Measurements from ENCODE around the gene EBLN2. TPM values are rescaled to one million over a fixed set of nuclear protein-coding genes. Genes with fewer than 3 reads are reported as not detected.

The EBLN2 gene
- total and polyA plus RNA-seq, 5 donors = 1.0 to 2.6 (median 1.2) TPM

DNA sequence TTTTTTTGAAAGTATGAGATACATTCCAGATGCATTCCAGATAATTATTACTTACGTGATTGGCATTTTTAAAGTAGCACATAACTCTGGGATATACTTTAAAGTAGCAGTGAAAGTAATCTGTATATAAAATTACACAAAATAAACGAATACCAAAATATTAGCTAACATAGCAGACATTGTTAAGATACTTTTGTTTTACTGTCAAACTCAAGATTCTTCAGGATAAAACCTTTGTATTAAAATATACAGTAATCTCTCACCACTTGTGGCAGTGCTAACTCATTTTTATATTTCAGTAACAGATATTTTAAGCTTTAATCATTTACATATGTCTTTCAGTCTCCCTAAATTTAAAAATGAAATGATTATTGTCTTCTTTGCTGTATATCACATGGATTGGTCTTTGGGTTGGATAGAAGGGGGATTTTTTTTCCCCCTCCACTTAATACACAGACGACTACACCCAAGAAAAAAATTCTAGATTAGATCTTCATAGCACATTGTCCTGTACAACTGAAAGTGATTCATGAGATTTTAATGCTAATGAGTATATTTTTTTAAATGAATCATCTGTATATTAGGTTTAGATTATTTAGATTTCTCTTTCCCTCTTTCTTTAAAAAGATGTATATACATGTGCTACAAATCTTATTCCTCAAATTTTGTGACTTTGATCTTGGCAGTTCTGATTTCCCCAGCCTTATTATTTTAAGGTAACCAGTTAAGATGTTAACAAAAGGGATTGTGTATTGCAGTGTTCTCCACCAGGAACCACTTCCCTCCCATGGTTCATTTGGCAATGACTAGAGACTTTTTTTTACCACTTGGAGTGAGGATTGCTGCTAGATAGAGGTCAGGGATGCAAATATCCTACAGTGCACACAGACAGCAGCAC lies 24.5 kb upstream of the EBLN2 start:
- ATAC-seq (peak; percentile 53 to 56), DNase-seq (no peak)
- intact Hi-C loops (cut with DNase I) = no loop called here
- 56% methylated on average over 3 of the region's 3 CpGs for WGBS
- no peaks in the 10 kb centered on the region for H3K9me3 ChIP-seq (ENCODE audit: control insufficient read depth, low read length)
- H3K4me3 ChIP-seq (ENCODE audit: low read length) = no peak overlapping the region
- H3K27me3 ChIP-seq (ENCODE audit: control insufficient read depth, insufficient read depth) = no peaks in the 10 kb centered on the region
- H3K4me1 ChIP-seq (ENCODE audit: control insufficient read depth, insufficient read depth, low read length) = peaks cover 6% of the 10 kb centered on the region
- H3K27ac ChIP-seq (ENCODE audit: low read length) = no peak overlapping the region

DNA sequence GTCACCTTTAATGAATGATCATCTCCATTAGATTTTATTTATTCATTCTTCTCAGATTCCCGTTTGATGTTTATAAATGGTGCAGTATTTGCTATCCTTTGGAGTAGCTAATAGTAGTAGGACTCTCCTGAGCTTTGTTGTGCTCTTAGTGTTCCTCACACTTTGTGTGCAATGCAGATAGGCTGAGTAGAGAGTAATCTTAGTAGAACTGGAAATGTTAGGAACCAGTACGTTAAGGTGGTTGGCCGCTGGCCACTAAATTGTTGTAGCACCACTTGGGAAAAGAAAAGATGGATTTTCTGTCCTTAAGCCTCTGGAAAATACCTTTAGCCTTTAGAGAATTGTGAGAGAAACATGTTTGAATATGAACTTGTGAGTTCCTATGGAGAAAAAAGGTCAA lies 19.9 kb upstream of the EBLN2 start:
- WGBS = 21% methylated on average over 3 of the region's 3 CpGs
- DNase-seq (peak in 1 of 3 donors; percentile 71), ATAC-seq (peak in 1 of 2 donors; percentile 30)
- no peak overlapping the region for H3K4me3 ChIP-seq (ENCODE audit: low read length)
- H3K27ac ChIP-seq (ENCODE audit: low read length) = no peak overlapping the region
- peaks cover 4% of the 10 kb centered on the region for H3K4me1 ChIP-seq (ENCODE audit: control insufficient read depth, insufficient read depth, low read length)
- intact Hi-C loops (cut with DNase I) = loop anchor here in 1 of 4 donors (10.0 kb wide), 1 partner anchor 47 kb away; the partner anchor contains the start of gene PPP4R2
- no peaks in the 10 kb centered on the region for H3K27me3 ChIP-seq (ENCODE audit: control insufficient read depth, insufficient read depth)
- H3K9me3 ChIP-seq (ENCODE audit: control insufficient read depth, low read length) = no peaks in the 10 kb centered on the region

DNA sequence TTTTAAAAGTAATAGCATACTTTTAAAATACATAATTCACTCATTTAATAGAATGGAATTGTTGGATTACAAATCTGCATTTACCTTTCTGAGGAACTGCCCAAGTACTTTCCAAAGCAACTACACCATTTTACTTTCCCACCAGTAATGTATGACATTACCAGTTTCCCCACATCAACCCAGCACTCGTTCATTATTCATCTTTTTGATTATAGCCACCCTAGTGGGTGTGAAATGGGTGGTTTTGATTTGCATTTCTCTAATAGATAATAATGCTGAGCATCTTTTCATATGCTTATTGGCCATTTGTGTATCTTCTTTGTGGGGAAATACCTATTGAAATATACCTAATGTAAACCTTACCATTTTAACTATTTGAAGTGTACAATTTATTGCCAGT lies 18.0 kb upstream of the EBLN2 start:
- H3K27me3 ChIP-seq (ENCODE audit: control insufficient read depth, insufficient read depth) = no peaks in the 10 kb centered on the region
- intact Hi-C loops (cut with DNase I) = loop anchor here in 1 of 4 donors (10.0 kb wide), 1 partner anchor 49 kb away; the partner anchor contains the start of gene PPP4R2
- ATAC-seq (no peak), DNase-seq (no peak)
- 65% methylated on average over 1 of the region's 1 CpG for WGBS
- no peak overlapping the region for H3K4me3 ChIP-seq (ENCODE audit: low read length)
- no peak overlapping the region for H3K27ac ChIP-seq (ENCODE audit: low read length)
- no peaks in the 10 kb centered on the region for H3K9me3 ChIP-seq (ENCODE audit: control insufficient read depth, low read length)
- H3K4me1 ChIP-seq (ENCODE audit: control insufficient read depth, insufficient read depth, low read length) = peaks cover 5% of the 10 kb centered on the region

DNA sequence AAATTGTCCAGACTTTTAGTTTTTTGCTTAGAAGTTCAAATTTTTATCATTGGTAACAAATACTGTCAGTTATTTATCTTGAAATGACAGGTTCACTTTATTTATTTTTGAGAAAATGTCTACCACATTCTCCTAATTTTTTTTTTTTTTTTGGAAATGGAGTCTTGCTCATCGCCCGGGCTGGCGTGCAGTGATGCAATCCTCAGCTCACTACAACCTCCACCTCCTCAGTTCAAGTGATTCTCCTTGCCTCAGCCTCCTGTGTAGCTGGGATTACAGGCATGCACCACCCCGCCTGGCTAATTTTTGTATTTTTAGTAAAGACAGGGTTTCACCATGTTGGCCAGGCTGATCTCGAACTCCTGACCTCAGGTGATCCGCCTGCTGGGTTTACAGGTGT lies 16.1 kb upstream of the EBLN2 start:
- WGBS = 92% methylated on average over 6 of the region's 6 CpGs
- Histone ChIP-seq H3K27me3 (ENCODE audit: control insufficient read depth, insufficient read depth) (no peaks in the 10 kb centered on the region), H3K9me3 (ENCODE audit: control insufficient read depth, low read length) (no peaks in the 10 kb centered on the region), H3K4me1 (ENCODE audit: control insufficient read depth, insufficient read depth, low read length) (peaks cover 5% of the 10 kb centered on the region), H3K4me3 (ENCODE audit: low read length) (no peak overlapping the region), H3K27ac (ENCODE audit: low read length) (no peak overlapping the region)
- DNase-seq (no peak), ATAC-seq (no peak)
- intact Hi-C loops (cut with DNase I) = loop anchor here in 1 of 4 donors (10.0 kb wide), 1 partner anchor 51 kb away; the partner anchor contains the start of gene PPP4R2

DNA sequence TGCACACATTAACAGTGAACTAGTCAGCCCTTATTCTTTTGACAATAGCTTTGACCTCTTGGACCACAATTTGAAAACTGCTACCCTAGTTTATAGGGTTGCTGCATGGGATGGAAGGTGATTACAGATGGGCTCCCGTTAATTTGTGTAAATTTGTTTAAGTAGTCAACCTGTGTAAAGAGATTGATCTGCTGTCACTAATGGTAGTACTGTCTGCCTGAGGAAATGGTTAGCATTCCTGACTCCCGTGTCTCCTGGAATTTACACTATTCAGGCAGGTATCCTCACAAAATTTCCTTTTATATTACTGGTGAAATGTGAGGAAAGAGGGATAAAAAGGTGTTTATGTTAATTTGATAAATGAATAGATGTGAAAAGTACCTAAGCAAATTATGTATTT lies 15.3 kb upstream of the EBLN2 start:
- 56% methylated on average over 2 of the region's 2 CpGs for WGBS
- H3K27me3 ChIP-seq (ENCODE audit: control insufficient read depth, insufficient read depth) = no peaks in the 10 kb centered on the region
- peaks cover 3% of the 10 kb centered on the region for H3K4me1 ChIP-seq (ENCODE audit: control insufficient read depth, insufficient read depth, low read length)
- H3K4me3 ChIP-seq (ENCODE audit: low read length) = no peak overlapping the region
- H3K9me3 ChIP-seq (ENCODE audit: control insufficient read depth, low read length) = no peaks in the 10 kb centered on the region
- DNase-seq = no peak
- no peak overlapping the region for H3K27ac ChIP-seq (ENCODE audit: low read length)
- intact Hi-C loops (cut with DNase I) = loop anchor here in 1 of 4 donors (10.0 kb wide), 1 partner anchor 51 kb away; the partner anchor contains the start of gene PPP4R2
- ATAC-seq = no peak

DNA sequence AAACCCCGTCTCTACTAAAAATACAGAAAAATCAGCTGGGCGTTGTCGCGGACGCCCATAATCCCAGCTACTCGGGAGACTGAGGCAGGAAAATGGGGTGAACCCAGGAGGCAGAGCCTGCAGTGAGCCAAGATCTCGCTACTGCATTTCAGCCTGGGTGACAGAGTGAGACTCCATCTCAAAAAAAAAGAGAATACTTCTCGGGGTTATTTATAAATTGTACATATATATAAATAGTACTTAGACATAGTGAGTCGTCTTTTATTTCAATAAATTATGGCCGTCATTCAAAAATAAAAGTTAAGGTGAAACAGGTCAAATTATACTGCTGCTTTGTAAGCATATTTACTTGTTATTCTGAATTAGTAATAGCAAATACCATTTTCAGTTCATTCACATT lies 12.1 kb upstream of the EBLN2 start:
- intact Hi-C loops (cut with DNase I) = loop anchor here in 1 of 4 donors (10.0 kb wide), 1 partner anchor 55 kb away; the partner anchor contains the start of gene PPP4R2
- H3K4me1 ChIP-seq (ENCODE audit: control insufficient read depth, insufficient read depth, low read length) = peaks cover 3% of the 10 kb centered on the region

DNA sequence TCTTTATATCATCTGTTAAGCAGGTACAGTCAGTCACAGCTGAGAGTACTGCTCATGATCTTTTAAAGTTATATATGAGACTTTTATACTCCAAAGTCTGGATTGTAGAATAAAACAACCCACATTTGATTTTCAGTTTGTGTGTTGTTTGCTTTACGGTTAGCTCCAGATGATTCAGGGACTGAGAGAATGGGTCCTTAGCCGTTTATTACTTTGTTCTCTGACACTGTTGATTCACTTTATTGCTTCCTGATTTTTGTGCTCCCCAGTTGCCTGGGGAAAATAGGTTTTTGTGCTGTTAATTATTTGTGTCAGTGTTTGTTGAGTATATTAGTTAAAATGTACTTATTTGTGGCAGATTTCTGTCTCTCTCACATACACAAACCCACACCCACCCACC lies 8.6 kb upstream of the EBLN2 start:
- no peaks in the 10 kb centered on the region for H3K27me3 ChIP-seq (ENCODE audit: control insufficient read depth, insufficient read depth)
- H3K9me3 ChIP-seq (ENCODE audit: control insufficient read depth, low read length) = no peaks in the 10 kb centered on the region
- WGBS = 74% methylated on average over 2 of the region's 2 CpGs
- no peak for ATAC-seq
- DNase-seq = no peak
- intact Hi-C loops (cut with DNase I) = loop anchor here in 1 of 4 donors (10.0 kb wide), 1 partner anchor 108 kb away; no protein-coding TSS in a partner anchor
- H3K27ac ChIP-seq (ENCODE audit: low read length) = no peak overlapping the region
- H3K4me1 ChIP-seq (ENCODE audit: control insufficient read depth, insufficient read depth, low read length) = peaks cover under 1% of the 10 kb centered on the region
- H3K4me3 ChIP-seq (ENCODE audit: low read length) = no peak overlapping the region

More for the DNA sequence above, 12.1 kb upstream of the EBLN2 start:
- no peak overlapping the region for H3K4me3 ChIP-seq (ENCODE audit: low read length)
- no peak for ATAC-seq
- H3K9me3 ChIP-seq (ENCODE audit: control insufficient read depth, low read length) = no peaks in the 10 kb centered on the region
- DNase-seq = no peak
- no peak overlapping the region for H3K27ac ChIP-seq (ENCODE audit: low read length)
- whole genome bisulfite sequencing = 80% methylated on average over 10 of the region's 10 CpGs
- no peaks in the 10 kb centered on the region for H3K27me3 ChIP-seq (ENCODE audit: control insufficient read depth, insufficient read depth)

DNA sequence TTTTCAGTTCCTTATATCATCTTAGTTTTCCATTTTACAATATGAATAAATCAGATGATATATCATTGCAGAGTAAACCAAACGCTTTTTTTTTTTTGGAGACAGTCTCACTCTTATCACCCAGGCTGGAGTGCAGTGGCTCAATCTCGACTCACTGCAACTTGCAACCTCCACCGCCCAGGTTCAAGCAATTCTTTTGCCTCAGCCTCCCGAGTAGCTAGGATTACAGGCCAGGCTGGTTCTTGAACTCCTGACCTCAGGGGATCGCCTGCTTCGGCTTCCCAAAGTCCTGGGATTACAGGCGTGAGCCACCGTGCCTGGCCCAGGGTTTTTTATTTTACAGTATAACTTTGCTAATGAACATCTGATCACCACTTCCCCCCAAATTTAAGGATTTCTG lies 5.9 kb upstream of the EBLN2 start:
- H3K27me3 ChIP-seq (ENCODE audit: control insufficient read depth, insufficient read depth) = no peaks in the 10 kb centered on the region
- no peaks in the 10 kb centered on the region for H3K4me1 ChIP-seq (ENCODE audit: control insufficient read depth, insufficient read depth, low read length)
- H3K4me3 ChIP-seq (ENCODE audit: low read length) = no peak overlapping the region
- H3K27ac ChIP-seq (ENCODE audit: low read length) = peak overlapping the region; percentile 23
- no peaks in the 10 kb centered on the region for H3K9me3 ChIP-seq (ENCODE audit: control insufficient read depth, low read length)
- WGBS = 36% methylated on average over 8 of the region's 8 CpGs
- intact Hi-C loops (cut with DNase I) = loop anchor here in 3 of 4 donors (5.0 to 10.0 kb wide), 3 partner anchors 58 to 118 kb away; partner anchors contain the start of gene PPP4R2 (in 1 of the 3)
- ATAC-seq (peak in 1 of 2 donors; percentile 29), DNase-seq (no peak)

DNA sequence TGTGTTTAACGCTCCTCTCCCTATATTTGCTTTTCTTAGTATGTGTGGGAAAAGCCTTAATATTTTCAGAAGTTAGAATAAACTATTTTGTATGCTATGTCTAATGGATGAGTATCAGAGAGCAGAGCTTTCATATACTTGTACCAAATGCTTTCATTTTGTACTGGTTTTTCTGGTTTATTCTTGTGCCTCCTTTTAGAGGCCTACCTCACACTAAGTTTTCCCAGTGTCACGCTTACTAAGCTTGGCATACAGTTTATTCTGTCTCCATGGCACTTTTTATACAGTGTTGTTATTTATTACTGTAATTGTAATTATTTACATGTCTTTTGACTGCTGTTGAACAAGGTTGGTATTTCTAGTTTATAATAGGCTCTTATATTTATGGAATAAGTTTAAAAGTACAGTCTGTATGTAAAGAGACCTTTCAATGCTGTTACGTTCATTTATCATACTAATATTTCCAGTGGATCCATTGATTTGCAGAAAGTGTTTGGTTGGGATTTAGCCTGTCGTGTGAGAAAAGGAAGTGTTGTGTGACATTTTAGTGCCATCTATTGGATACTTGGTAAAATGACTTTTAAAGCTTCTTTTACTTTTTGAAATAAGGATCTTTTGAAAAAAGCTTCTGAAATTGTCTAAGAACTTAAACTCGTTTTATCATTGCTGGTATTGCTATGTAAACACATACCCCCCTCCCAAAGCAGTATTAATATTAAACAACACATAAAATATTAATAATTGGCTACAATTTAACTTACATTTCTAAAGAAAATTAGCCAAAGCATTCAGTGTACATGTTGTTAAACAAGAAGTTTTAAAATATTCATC lies 5.2 kb upstream of the EBLN2 start:
- peak in 1 of 2 donors; percentile 52 for ATAC-seq
- Histone ChIP-seq H3K4me1 (ENCODE audit: control insufficient read depth, insufficient read depth, low read length) (no peaks in the 10 kb centered on the region), H3K27me3 (ENCODE audit: control insufficient read depth, insufficient read depth) (no peaks in the 10 kb centered on the region), H3K4me3 (ENCODE audit: low read length) (no peak overlapping the region), H3K9me3 (ENCODE audit: control insufficient read depth, low read length) (no peaks in the 10 kb centered on the region), H3K27ac (ENCODE audit: low read length) (no peak overlapping the region)
- intact Hi-C loops (cut with DNase I) = loop anchor here in 3 of 4 donors (5.0 to 10.0 kb wide), 3 partner anchors 59 to 119 kb away; partner anchors contain the start of gene PPP4R2 (in 1 of the 3)
- no peak for DNase-seq
- WGBS = 18% methylated on average over 5 of the region's 5 CpGs

DNA sequence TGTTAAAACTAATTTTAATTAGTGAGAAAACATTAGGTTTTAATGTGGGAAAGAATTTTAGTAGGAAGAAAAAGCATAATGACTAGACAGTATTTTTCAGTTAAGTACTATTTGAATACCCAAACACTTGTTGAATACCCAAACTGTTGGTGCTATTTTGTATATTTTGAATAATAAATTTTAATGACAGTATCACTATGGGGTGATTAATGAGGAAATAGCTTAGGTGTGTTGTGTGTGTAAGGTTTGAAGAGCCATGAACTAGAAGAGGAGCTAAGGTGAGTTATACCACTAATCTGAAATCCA lies 4.7 kb upstream of the EBLN2 start:
- H3K4me1 ChIP-seq (ENCODE audit: control insufficient read depth, insufficient read depth, low read length) = no peaks in the 10 kb centered on the region
- H3K27ac ChIP-seq (ENCODE audit: low read length) = no peak overlapping the region
- ATAC-seq (no peak), DNase-seq (no peak)
- no peaks in the 10 kb centered on the region for H3K27me3 ChIP-seq (ENCODE audit: control insufficient read depth, insufficient read depth)
- H3K9me3 ChIP-seq (ENCODE audit: control insufficient read depth, low read length) = no peaks in the 10 kb centered on the region
- intact Hi-C loops (cut with DNase I) = loop anchor here in 3 of 4 donors (5.0 to 10.0 kb wide), 3 partner anchors 59 to 119 kb away; partner anchors contain the start of gene PPP4R2 (in 1 of the 3)
- no peak overlapping the region for H3K4me3 ChIP-seq (ENCODE audit: low read length)
